Jurkat, Clone E6-1 (cell line): Measurements from ENCODE around the gene ABI2.
A peak's percentile ranks its signal among the peaks of the same experiment; 100 is the strongest.
"Not testable (repeated sequence)": the region's sequence is repeated elsewhere in the genome, so short reads cannot be mapped to it uniquely, and the experiment has no call there.

ENCODE experiments used
- DNase-seq: peaks from one replicate; pipeline ENCODE4 v3.0.0-alpha.2; 2011; ENCODE audit warnings: low read depth, low spot score
- H3K4me3 ChIP-seq: 2 replicates; pipeline ENCODE4 v1.5.1; 2011; ENCODE audit warnings: mild to moderate bottlenecking, low read length, control low read depth, moderate library complexity

ABI2 gene

DNA sequence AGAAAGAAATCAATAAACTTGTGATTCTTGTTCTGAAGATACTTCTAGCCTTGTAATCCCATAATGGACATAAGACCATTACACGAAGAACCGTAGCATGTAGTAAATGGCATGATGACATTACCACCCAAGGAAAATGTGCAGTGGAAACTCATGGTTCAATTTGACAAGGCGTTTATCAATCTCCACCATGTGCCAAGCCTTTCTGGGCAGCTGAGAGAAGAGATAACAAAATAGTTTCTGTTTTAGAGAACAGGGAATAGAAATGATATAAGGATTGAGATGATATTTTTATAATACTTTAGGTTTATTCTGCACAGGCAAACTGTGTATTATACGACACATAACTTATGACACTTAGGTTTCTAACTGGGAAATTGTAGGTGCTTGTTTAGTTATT lies 19.2 kb downstream of the ABI2 start:
- DNase-seq = no peak
- no peak overlapping the region for H3K4me3 ChIP-seq

DNA sequence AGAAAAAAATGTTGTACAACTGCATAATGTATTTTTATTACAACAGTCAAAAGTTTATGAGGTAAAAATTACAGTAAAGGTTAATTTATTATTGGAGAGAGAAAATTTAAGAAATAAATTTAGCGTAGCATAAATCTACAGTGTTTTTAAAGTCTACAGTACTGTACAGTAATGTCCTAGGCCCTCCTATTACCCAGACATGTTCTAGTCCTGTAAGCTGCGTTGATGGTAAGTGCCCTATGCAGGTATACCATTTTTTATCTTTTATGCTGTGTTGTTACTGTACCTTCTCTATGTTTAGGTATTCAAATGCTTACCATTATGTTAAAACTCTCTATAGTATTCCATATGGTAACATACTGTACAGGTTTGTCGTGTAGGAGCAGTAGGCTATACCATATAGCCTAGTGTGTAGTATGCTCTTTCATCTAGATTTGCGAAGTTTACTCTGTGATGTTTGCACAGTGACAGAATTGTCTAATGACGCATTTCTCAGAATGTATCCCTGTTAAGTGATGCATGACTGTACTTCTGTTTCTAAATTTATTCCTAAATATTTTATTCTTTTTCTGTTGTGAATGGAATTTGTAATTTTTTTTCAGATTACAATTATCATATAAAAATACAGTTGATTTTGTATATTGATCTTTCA lies 24.5 kb downstream of the ABI2 start:
- no peak overlapping the region for H3K4me3 ChIP-seq
- DNase-seq = no peak

DNA sequence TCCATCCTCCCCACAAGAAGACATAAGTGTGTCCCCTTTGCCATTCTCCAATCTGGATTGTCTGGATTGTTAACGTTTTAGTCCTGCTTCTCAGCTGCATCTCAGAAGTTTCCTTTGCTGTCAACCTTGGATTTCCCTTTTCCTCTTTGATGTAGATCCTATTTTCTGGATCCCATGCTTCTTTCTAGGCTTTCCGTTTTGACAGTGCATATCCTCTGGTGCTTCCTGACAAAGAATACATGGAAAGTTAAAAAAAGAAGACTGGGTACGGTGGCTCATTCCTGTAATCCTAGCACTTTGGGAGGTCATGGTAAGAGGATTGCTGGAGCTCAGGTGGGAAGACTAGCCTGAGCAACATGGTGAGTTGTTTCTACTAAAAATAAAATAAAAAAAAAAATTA lies 26.8 kb downstream of the ABI2 start:
- no peak for DNase-seq
- no peak overlapping the region for H3K4me3 ChIP-seq

DNA sequence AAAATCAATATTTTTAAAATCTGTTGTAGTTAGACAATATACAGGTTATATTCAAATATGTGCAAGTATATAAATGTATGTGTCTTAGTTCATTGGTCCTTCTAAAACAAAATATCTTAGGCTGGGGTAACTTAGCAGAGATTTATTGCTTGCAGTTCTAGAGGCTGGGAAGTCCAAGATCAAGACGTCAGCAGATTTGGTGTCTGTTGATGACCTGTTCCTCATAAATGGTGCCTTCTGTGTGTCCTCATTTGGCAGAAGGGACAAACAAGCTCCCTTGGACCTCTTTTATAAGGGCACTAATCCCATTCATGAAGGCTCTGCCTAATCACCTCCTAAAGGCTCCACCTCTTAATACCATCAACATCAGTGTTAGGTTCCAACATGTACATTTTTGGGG lies 31.3 kb downstream of the ABI2 start:
- no peak for DNase-seq
- H3K4me3 ChIP-seq = no peak overlapping the region

DNA sequence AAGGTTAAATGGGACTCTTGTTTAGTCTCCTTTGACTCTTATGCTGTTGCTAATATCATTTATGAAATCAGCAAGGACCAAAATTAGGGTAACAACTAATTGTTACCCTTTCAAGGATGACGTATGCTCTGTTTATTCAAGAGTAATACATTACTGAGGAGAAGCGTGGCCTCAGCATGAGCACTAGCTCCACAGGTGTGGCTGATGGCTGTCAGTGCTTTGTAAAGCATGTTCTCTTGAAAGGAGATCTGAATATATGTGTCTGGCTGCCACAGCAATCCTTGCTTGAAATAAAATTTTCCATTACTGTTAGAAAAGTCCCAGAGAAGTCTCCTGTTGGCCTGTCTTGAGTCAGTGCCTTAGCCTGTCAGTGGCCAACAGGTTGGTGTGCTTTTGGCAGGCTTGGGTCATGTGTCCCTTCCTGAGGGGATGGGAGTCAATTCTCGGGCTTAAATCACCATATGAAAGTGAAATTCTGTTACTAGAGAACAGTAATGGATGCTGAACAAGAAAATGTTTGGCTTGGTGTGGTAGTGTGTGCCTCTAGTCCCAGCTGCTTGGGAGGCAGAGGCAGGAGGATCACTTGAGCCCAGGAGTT lies 32.7 kb downstream of the ABI2 start:
- no peak overlapping the region for H3K4me3 ChIP-seq
- no peak for DNase-seq

DNA sequence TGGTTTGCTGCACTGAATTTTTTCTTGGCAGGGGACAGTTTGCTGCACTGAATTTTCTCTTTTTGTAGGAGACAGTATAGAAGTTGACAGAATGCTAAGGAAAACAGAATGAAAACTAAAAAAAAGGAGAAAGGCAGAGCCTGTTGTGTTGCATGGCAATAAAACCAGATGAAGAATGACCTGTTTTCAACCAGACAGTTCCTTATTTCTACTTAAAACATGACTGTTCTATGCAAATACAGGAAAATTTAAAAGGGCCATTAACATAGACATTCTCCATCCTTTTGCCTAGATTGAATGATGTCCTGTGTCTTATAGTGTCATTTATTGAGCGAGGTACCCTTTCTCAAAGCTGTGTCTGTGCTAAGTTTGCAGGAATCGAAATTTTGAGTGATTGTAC lies 33.3 kb downstream of the ABI2 start:
- H3K4me3 ChIP-seq = no peak overlapping the region
- no peak for DNase-seq

DNA sequence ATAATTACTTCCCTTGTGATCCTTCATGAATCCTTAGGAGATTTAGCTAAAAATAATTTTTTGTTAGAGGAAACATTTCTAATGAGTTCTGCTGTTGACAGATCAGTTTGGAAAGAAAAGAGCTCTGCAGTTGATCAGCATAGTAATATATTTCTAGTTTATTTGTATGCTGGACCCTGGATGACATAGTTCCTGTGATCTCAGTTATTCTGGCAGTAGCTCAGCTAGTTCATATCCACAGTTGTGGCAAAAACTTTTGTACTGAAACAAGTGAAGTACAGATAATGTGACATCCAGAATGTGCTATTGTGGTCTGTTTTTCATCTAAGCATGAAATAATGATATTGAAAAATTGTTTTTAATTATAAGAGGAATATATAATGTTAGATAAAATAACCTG lies 33.7 kb downstream of the ABI2 start:
- no peak overlapping the region for H3K4me3 ChIP-seq
- DNase-seq = no peak

DNA sequence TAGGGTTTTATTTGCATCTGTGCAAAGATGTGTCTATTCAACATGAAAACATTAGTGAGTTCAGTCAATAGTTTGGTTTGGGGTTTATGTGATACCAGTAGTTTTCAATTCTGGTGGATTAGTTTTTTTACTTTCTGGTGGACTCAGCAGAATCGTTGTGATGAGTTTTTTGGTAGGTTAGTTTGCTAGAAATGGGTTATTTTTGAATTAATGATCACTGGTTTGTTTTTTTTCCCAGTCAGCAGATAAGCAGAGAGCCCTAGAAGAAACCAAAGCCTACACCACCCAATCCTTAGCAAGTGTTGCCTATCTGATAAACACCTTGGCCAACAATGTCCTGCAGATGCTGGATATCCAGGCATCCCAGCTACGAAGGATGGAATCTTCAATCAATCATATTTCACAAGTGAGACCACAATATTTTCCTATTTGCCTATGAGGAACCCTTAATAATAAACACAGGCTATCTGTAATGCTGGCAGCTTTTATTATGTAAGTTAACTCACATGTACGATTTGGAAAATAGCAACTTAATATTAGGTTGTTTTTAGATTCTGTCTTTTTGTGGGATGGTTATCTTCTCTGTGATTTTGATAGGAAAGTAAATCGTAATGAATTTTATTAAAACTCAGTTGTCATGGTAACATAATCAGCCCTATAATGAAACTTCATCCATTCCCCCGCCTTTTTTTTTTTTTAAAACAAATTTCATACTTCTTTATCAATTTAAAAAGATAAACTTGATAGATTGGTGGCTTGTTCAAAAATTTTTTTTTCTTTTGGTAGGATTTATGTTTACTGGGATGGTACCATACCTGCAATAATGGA lies 38.7 kb downstream of the ABI2 start:
- no peak for DNase-seq
- no peak overlapping the region for H3K4me3 ChIP-seq

DNA sequence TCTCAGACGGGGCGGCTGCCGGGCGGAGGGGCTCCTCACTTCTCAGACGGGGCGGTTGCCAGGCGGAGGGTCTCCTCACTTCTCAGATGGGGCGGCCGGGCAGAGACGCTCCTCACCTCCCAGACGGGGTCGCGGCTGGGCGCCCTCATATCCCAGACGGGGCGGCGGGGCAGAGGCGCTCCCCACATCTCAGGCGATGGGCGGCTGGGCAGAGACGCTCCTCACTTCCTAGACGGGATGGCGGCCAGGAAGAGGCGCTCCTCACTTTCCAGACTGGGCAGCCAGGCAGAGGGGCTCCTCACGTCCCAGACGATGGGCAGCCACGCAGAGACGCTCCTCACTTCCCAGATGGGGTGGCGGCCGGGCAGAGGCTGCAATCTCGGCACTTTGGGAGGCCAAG lies 44.5 kb downstream of the ABI2 start:
- not testable (repeated sequence) for DNase-seq, H3K4me3 ChIP-seq

DNA sequence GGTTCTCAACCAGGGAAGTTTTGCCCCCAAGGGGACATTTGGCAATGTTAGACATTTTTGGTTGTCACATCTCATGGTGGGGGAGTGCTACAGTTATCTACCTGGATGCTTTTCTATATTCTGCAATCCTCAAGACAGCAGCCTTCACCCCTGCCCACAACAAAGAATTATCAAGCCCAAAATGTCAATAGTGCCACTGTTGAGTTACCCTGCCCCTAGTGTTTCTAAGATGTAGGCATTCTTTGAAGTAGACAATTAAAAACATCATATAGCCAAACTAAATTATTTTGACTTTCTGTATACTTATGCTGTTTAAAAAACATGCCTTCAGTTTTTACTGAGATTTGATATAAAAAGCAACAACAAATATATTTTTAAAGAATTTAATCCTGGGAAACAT lies 48.0 kb downstream of the ABI2 start:
- no peak overlapping the region for H3K4me3 ChIP-seq
- peak; percentile 31 for DNase-seq

DNA sequence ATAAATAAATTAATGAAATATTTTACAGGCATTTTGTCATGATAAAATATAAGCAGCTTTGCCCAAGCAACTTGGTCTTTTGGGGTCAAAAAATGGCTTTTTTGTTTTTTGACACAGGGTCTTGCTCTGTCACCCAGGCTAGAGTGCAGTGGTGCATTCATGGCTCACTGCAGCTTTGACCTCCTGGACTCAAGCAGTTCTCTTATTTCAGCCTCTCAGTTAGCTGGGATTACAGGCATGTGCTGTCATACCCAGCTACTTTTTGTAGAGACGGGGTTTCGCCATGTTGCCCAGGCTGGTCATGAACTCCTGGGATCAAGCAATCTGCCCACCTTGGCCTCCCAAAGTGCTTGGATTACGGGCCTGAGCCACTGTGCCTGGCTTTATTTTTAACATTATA lies 51.0 kb downstream of the ABI2 start:
- H3K4me3 ChIP-seq = no peak overlapping the region
- no peak for DNase-seq

DNA sequence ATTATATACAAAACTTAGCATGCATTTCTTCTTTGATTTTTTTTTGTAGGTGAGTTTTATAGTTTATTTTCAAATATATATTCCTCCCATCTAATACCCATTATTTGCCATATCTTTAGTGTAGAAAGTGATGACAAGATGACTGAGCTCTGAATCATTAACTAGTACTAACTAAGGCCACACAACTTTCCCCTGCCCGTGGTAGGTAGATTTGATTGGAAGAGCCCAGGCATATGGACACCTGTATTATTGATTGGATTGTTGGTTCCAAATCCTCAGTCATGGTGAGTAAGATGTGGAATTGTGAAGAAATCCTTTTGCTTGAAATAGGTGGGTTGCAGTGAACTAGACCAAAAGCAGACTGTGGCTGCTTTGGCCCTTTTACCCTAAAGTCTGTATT lies 54.8 kb downstream of the ABI2 start:
- DNase-seq = no peak
- no peak overlapping the region for H3K4me3 ChIP-seq

DNA sequence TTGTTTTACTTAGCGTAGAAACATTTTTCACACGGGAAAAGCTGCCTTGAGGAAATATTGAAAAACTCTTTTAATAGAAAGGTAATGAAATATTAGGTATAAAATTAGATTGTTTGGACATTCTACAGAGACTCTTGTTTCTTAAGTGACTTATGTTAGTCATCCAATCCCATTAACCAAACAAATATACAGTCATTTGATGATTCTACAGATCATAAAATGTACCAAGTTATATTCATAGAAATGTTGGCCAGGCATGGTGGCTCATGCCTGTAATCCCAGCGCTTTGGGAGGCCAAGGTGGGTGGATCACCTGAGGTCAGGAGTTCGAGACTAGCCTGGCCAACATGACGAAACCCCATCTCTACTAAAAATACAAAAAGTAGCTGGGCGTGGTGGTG lies 60.0 kb downstream of the ABI2 start:
- H3K4me3 ChIP-seq, DNase-seq: not testable (repeated sequence)

DNA sequence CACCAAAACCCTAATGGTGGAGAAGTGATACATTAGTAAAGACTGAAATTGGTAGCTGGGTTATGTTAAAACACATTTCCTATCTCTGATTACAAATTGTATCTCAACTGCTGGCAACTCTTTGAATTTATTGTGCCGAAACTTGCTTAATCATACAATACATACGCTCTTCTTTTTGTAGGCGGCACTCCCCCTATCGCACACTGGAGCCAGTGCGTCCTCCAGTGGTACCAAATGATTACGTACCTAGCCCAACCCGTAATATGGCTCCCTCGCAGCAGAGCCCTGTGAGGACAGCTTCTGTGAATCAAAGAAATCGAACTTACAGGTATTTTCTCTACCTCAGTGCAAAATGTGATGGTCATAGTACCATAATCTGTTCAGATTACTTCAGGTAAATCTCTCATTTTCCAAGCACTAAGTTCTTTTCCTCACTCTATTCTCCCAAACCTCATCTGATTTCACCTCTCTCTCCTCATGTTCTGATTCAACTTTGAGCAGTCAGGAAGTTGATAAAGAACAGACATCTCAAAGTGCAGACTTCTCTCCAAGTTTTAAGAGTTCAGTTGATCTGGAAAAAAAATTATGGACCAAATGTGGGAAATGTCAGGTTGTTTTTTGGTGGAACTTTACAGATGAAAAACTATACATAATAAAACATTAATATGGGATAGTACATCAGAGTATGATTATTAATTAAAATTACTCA lies 66.5 kb downstream of the ABI2 start:
- no peak overlapping the region for H3K4me3 ChIP-seq
- peak; percentile 14 for DNase-seq

DNA sequence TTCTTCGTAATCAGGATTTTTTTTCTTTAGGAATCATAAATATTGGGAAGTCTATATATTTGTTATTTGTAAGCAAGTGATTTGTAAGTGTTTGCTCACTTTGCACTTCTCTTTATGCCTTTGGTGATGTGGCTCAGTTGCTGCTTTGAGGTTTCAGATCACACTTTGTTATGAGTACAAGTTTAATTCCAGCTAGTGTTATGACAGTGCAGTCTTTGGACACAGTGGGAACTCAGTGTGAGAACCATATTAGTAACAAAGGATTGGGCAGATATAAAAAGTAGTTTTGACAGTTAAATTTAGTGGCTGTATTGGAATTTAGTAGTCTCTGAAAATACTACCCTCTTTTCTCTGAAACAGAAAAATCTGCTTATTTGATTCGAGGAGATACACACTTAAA lies 67.7 kb downstream of the ABI2 start:
- no peak for DNase-seq
- no peak overlapping the region for H3K4me3 ChIP-seq

DNA sequence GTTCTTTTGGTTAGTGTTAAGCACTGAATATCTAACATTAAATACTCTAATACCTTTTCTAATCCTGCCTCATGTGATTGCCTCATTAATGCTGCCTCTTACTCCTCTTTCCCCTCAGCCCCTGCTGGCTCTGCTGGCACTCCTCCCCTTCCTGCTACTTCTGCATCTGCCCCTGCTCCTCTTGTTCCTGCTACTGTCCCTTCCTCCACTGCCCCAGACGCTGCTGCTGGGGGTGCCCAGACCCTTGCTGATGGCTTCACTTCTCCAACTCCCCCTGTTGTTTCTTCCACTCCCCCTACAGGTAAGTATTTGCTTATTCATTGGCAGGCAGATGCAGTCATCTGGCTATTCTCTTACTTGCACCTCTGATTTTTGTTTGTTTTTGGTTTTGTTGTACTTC lies 68.5 kb downstream of the ABI2 start:
- no peak overlapping the region for H3K4me3 ChIP-seq
- DNase-seq = no peak

DNA sequence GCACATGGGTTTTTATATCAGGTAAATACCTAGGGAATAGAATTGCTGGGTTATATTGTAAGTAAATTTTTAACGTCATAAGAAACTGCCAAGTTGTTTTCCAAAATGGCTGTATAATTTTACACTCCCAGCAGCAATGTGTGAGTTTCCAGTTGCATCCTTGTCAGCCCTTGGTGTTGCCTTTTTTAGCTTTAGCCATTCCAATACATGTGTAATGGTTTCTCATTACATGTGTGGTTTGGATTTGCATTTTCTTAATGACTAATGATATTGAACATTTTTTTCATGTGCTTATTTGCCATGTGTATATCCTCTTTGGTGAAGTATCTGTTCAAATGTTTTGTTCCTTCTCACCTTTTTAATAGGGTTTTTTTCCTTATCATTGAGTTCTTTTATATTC lies 70.8 kb downstream of the ABI2 start:
- DNase-seq = no peak

DNA sequence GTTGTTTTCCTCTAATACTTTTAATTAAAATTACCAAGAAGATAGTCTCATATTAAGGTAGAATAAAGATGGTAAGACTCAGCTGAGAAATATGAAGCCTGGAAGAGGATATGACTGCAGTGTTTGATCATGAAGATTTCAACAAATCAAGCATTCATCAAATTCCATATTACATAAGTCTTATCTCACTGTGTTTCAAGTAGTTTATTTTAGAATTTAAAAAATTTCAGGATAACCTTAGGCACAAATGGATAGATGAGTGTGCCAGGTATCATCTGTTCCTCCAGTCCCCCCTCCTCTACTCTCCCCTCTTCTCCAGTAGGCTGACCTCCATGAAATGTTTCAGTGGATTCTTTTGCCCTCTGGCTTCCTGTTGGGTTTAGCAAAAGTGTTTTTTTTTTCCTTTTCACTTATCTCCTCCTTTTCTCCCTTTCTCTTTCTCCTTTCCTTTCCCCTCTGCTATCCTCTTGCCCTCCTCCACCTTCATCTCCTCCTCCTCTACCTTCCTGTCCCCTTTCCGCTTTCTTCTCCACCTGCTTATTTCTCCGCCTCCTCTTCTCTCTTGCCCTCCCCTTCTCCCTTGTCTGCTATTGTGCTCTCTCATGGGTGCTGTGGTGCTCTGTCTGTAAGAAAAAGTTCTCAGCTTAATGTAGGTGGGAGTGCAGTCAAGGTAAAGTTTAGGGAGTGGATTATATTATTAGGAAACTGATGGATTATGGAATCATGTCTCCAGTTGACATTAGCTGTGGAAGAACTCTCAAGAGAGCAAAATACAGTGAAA lies 72.8 kb downstream of the ABI2 start:
- DNase-seq = no peak
- no peak overlapping the region for H3K4me3 ChIP-seq

More for the DNA sequence above, 70.8 kb downstream of the ABI2 start:
- no peak overlapping the region for H3K4me3 ChIP-seq

DNA sequence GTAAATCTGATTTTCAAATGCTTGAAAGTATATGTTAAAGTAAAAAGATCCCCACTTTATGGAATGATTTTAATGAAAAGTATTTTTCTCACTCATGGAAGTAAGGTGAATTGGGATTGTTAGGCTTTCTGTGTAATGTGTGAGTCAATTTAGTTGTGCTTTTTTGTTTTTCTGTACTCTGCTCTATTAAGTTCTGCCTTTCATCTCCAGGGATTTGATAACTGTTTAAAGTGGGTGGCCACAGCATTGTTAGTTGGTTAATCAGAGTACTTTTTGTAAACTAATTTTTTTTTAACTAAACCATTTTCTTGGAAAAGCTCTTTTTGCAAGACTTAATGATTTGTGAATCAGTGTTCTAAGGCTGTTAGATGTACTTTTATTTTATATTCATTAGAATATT lies 76.8 kb downstream of the ABI2 start:
- H3K4me3 ChIP-seq = no peak overlapping the region
- DNase-seq = no peak
